SW480 (cell line): Measurements from ENCODE around the gene EHMT1.
"Not testable (repeated sequence)": the region's sequence is repeated elsewhere in the genome, so short reads cannot be mapped to it uniquely, and the experiment has no call there.

Source experiments
- DNase-seq: peaks from one replicate; pipeline ENCODE4 v3.0.0-alpha.2; 2016; ENCODE audit warnings: low spot score

EHMT1 gene

DNA sequence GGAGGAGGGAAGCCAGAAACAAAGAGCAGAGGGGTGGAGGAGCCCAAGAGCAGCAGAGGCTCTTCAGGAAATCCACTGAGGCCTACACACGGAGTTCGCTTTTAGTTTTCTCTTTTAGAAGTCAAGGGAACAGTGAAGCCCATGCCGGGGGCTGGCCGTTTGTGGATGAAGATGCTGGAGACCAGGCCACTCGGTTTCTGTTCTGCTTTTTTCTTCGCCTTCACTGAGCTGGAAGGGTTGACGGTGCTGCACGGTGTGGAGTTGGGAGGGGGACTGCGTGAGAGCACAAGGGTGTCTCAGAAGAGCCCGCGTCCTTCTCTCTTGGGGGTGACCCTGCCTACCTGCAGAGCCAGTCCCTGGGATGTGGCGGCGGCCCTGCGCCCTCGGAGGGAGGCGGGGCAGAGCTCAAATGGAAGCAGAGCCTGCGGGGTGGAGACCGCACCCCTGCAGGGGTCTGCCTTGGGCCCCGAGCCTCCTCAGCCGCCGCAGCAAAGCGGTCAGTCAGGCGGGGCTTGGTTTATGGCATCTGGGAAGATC is 190.3 kb downstream of the EHMT1 start:
- DNase-seq = no peak

DNA sequence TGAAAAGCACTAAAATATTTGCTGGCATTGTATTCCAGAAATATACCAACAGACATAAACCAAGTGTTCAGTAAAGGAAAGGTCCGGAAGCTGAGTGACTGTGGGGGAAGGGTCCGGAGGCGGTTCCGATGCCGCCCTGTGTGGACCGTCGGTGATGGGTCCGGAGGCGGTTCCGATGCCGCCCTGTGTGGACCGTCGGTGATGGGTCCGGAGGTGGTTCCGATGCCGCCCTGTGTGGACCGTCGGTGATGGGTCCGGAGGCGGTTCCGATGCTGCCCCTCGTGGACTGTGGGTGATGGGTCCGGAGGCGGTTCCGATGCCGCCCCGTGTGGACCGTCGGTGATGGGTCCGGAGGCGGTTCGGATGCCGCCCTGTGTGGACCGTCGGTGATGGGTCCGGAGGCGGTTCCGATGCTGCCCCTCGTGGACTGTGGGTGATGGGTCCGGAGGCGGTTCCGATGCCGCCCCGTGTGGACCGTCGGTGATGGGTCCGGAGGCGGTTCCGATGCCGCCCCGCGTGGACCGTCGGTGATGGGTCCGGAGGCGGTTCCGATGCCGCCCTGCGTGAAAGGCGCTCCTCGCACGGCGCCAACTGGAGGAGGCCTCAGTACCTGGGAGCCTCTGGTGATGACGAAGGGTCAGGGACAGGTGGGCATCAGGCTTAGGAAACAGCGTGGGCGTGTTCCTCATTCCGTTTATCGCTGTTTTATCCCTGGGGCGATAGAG is 191.1 kb downstream of the EHMT1 start:
- DNase-seq = not testable (repeated sequence)

- DNase-seq = no peak
Measured at GRCh38 chr9:137811283-137811870, 192.6 kb downstream of the EHMT1 start.

DNA sequence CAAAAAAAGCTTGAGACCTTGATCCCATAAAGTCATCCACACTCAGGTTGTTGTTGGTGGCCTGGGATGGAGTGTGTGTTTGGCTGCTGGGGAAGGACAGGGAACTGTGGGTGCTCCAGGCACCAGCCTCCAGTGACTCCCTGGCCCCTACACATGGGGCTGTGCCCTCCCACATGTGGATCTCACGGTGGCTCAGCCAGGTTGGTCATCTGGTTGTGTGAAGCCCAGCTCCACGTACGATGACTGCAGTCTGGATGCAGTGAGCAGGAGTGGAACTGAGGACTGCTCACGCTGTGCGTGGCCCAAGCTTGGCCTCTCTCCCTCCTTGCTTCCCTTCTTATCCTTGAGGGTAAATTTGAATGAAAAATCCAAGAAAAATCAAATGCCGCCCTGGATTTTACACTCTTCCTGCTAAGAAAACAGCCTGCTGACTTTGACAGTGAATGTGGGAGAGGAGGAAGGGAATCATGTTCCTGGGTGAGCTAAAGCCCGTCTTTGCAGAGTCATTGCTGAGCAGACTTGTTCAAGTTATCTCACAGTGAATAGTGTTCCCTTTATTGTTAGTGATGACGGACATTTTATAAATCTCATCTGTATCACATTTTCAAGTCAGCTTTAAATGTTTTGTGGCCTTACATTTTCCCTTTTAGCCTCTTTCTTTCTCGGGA is 193.7 kb downstream of the EHMT1 start:
- DNase-seq = no peak

GRCh38 chr9:137813167-137813566 is 194.4 kb downstream of the EHMT1 start:
- DNase-seq = no peak

GRCh38 chr9:137813651-137814415 is 195.0 kb downstream of the EHMT1 start:
- no peak for DNase-seq

DNA sequence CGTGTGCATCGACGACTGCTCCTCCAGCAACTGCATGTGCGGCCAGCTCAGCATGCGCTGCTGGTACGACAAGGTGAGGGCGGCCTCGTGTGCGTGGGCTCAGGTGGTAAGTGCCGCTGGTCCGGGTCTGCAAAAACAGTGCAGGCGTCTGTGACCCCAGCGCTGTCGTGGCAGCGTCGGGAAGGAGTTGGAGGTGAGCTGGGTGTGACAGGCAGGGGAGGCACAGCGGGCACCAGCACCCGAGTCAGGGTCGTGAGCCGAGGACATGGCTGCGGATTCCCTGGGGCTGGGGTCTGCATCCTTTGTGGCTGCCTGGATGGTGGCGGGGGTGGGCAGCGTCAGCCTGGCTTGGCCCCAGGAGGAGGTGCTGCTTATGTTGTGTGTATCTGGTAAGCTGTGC is 195.6 kb downstream of the EHMT1 start:
- no peak for DNase-seq

DNA sequence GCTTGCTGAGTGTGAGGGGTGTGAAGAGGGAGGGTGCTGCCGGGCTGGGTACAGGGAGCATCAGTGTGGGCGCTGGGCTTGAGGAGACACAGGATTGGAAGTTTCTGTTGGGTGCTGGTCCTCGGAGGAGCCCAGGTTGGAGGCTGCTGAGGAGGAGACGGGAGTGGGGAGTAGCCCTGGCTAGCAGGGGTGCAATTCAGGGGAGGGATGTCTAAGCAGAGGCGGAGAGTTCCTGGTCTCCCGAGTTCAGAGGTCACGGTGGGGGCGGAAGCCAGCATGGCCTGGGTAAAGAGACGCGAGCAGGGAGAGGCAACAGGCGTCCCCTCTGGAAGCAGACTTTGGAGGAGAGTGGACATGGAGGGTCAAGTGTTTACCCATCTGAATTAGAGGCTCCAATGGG is 196.0 kb downstream of the EHMT1 start:
- DNase-seq = no peak

DNA sequence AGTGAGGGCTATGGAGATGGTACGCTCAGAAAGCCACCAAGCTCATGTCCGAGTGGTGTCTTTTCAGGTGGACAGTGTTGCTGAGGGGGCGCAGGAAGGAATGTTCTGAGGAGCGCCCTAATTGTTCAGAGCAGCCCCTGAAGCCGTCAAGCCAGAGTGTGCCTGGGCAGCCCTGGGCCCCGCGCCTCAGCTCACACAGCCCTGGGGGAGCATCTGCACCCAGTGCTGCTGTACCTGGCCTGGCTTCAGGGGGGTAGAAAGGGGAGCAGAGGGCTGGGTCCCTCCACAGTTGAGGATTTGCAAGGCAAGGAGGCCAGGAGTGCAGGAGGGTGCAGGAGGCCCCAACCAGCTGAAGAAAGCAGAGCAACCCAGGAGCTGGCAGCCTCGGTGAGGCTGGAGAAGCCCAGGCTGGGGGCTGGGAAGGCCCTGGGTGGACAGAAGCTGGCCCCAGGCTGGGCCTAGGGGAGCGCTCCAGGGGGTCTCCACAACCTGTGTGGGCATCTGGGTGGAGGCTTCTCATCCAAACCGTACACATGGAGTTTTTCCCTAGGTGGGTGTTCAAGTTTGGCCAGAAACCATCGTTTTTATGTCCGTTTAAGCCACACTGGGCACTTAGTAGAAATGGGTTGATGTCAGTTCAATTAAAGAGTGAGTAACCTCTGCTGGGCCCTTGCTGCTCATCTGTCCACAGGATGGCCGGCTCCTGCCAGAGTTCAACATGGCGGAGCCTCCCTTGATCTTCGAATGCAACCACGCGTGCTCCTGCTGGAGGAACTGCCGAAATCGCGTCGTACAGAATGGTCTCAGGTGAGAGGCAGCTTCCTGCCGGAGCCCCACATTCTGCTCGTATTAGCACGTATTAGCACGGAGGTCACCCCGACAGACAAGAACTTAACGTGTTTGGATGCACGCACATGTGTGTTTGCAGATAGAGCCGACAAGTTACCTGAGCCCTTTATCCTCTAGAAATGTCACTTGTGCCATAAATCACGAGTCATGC is 196.8 kb downstream of the EHMT1 start:
- no peak for DNase-seq

DNA sequence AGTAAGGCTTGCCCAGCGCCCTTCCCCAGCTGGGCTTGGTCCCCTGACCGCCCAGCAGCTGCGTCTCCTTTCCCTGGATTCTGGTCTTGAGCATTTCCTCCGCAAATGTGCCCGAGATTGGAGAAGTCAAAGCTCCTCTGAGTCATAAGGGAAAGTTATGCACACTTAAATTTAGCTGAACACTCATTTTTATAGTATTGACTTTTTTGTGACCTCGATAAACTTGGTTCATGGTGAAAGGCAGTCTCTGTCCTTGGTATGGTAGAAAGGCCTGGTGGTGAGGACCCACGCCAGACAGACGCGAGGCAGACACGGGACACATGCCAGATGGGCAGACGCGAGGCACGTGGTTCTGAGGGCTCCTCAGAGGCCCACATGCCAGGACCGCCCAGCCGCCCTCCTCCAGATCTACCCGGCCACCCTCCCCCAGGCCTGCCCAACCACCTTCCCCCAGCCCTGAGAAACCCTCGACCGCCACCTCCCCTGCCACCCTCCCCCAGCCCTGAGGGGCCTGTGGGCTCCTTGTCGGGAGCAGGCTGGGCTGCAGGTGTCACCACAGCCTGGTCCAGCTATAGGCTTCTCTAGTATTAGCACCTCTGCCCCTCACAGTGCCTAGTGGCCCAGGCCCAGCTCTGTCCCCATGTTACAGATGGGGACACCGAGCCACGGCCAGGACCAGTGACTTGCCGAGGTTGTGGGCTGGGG is 197.9 kb downstream of the EHMT1 start:
- no peak for DNase-seq

DNA sequence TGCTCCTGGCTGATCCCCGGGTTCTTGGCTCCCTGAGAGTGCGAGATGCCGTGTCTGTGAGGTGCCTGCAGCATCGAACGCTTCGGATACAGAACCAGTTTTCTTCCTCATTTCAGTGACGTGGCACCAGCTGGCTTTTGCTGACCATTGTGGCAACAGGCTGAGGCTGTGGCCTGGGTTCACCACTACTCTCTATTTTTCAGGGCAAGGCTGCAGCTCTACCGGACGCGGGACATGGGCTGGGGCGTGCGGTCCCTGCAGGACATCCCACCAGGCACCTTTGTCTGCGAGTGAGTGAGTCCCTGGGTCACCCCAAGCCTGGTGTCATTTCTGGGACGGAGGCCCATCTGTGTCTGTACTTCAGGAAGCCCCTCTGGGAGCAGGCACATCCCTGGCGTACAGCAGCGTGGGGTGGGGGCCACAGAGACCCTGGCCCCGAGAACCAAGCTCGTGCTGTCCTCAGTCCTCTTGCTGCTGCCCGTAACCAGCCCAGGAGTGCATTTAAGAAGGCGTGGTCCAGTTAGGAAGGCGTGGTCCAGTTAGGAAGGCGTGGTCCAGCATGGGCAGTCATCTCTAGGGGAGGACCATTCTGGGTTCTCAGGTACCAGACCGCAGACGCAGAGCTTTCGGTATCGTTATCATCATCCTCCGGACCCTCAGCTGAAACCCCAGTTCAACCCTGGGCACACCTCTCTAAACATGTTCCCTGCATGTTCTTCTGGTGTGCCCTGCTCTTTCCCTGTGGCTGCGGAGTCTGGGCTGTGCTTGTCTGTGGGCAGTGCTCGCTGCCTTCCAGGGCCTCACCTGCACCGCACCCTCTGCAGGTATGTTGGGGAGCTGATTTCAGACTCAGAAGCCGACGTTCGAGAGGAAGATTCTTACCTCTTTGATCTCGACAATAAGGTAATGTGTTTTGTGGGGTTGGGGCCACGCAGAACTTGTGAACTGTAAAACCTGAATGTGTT is 198.7 kb downstream of the EHMT1 start:
- DNase-seq = no peak

DNA sequence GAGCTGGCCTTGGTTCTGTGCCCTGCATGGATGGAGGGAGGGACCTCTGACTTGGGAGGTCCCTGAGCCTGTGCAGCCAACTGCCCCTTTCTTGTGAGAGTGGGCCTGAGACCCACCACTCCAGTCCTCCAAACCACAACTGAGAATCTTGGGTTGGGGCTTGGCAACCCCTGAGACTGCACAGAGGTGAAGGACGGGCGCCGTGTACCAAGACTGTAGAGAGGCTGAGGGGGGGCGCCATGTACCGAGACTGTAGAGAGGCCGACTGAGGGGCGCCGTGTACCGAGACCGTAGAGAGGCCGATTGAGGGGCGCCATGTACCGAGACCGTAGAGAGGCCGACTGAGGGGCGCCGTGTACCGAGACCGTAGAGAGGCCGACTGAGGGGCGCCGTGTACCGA is 199.5 kb downstream of the EHMT1 start:
- DNase-seq = no peak

GRCh38 chr9:137820161-137820855 is 201.5 kb downstream of the EHMT1 start:
- no peak for DNase-seq

DNA sequence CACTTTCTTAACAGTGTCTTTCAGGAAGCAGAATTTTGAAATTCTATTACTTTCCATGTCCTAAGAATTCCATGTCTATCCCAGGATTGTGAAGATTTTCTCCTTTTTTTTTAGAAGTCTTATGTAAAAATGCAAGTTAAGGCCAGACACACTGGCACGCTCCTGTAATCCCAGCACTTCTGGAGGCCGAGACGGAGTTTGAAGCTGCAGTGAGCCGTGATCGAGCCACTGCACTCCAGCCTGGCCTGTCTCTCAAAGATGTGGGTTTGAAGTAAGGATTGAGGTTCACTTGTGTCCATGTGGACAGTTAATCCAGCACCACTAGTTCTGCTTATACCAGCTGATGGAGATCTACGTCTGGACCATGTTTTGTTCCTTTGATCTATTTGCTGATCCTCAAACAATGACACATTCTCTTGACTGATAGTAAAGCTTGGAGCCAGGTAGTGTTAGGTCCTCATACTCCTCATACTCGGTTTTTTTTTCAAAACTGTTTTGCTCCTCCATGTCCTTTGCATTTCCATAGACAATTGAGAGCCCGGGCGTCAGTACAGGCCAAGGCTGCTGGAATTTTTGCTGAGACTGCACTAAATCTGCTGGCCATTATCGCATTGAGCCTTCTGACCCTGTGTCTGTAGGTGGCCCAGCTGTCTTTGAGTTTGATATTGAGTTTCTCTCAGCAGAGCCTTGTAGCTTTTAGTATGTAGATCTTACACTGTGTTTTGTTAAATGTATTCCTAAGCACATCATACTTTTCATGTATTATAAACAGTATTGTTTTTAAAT is 205.4 kb downstream of the EHMT1 start:
- no peak for DNase-seq

DNA sequence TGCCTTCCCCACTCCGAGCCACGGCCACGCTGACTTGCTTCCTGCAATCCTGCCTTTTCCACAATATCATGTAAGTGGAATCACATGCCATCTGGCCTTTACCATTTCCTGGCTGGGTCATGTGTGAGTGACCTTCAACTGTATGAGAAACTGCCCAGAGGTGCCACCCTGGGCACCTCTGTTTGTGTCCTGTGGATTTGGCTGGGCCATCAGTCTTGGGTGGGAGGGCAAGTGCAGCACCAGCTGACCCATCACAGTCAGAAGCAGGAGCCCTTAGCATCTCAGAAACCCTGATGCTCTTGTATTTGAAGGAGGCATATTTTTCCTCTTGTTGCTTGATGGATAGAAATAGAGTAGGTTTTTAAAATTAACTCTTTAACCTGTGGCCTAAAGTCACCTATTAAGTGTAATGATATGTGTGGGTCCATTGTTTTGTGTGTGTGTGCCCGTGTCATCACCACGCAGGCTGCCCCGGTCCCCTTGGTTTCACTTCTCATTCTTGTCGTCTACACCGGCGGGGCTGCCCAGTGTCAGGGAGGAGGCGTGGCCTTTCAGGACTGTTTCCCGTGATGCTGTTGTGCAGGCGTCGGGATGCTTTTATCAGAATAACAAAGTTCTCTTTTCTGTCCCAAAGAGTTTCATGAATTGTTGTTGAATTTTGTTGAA is 206.7 kb downstream of the EHMT1 start:
- DNase-seq = no peak

GRCh38 chr9:137827908-137828526 is 209.2 kb downstream of the EHMT1 start:
- no peak for DNase-seq
